K562 (cell line): Measurements from ENCODE around the gene TMPO. TPM values are rescaled to one million over a fixed set of nuclear protein-coding genes. Genes with fewer than 3 reads are reported as not detected.

Experiments used
- CBFA2T2 ChIP-seq: fragments of 450-650 bp; conservative IDR thresholded peaks from 2 replicates; pipeline ENCODE4 v1.6.1; 2017; ENCODE audit warnings: mild to moderate bottlenecking
- E2F8 ChIP-seq: fragments of 450-650 bp; IDR thresholded peaks from 2 replicates; pipeline ENCODE4 v1.7.1; 2018; ENCODE audit warnings: mild to moderate bottlenecking, low read depth; ENCODE audit not compliant: partially characterized antibody
- FOXJ3 ChIP-seq: sonication (generic); formaldehyde crosslinking; IDR thresholded peaks from 2 replicates; pipeline ENCODE4 v1.4.0; 2020; ENCODE audit warnings: mild to moderate bottlenecking, missing genetic modification reagents
- FOXK1 ChIP-seq: sonication (generic); formaldehyde crosslinking; IDR thresholded peaks from 2 replicates; pipeline ENCODE4 v1.8.0; 2022; ENCODE audit warnings: missing genetic modification reagents, mild to moderate bottlenecking, borderline replicate concordance
- GATAD2A ChIP-seq: fragments of 450-650 bp; IDR thresholded peaks from 2 replicates; pipeline ENCODE4 v1.6.1; 2017
- HEY1 ChIP-seq: fragments of 250-450 bp; sonication (Bioruptor Pico); IDR thresholded peaks from 2 replicates; pipeline ENCODE4 v1.5.0; 2020; ENCODE audit warnings: mild to moderate bottlenecking, moderate library complexity, borderline replicate concordance
- HINFP ChIP-seq: fragments of 450-650 bp; conservative IDR thresholded peaks from 2 replicates; pipeline ENCODE4 v1.6.1; 2016; ENCODE audit warnings: missing genetic modification characterization, low read depth, mild to moderate bottlenecking, control low read depth, missing compliant biosample characterization
- KAT8 ChIP-seq: fragments of 450-650 bp; IDR thresholded peaks from 2 replicates; pipeline ENCODE4 v1.6.1; 2016; ENCODE audit warnings: low read depth, mild to moderate bottlenecking
- KDM4B ChIP-seq, 2 experiments: fragments of 450-650 bp in 1 of 2; sonication (generic) in 1 of 2; IDR thresholded peaks; 2 replicates each; pipeline ENCODE4 v1.6.1; 2016 to 2017; ENCODE audit warnings: borderline replicate concordance in 2 of 2, antibody characterized with exemption in 1 of 2, low read depth in 1 of 2, mild to moderate bottlenecking in 1 of 2
- KLF6 ChIP-seq: fragments of 250-450 bp; sonication (Bioruptor Pico); IDR thresholded peaks from 2 replicates; pipeline ENCODE4 v1.4.0; 2020; ENCODE audit warnings: mild to moderate bottlenecking, moderate library complexity, borderline replicate concordance
- MAFG ChIP-seq: fragments of 450-650 bp; conservative IDR thresholded peaks from 2 replicates; pipeline ENCODE4 v1.6.1; 2016; ENCODE audit warnings: missing genetic modification characterization, missing compliant biosample characterization
- MTF1 ChIP-seq: fragments of 250-450 bp; sonication (Bioruptor Pico); IDR thresholded peaks from 2 replicates; pipeline ENCODE4 v1.9.0; 2021; ENCODE audit warnings: moderate library complexity, mild to moderate bottlenecking, inconsistent platforms, borderline replicate concordance
- NFIX ChIP-seq: fragments of 250-450 bp; sonication (Bioruptor Pico); IDR thresholded peaks from 2 replicates; pipeline ENCODE4 v1.4.0; 2020; ENCODE audit warnings: low read depth, mild to moderate bottlenecking, moderate library complexity
- RBBP5 ChIP-seq: fragments of 200-600 bp; sonication (generic); IDR thresholded peaks from 2 replicates; pipeline ENCODE4 v1.6.1; 2012; ENCODE audit warnings: borderline replicate concordance, mild to moderate bottlenecking, low read length, control low read depth, inconsistent platforms; ENCODE audit not compliant: insufficient read depth, poor library complexity, severe bottlenecking
- SMARCA4 ChIP-seq: fragments of 450-650 bp; IDR thresholded peaks from 2 replicates; pipeline ENCODE4 v1.6.1; 2016
- TAF1 ChIP-seq: IDR thresholded peaks from 2 replicates; pipeline ENCODE4 v1.6.1; 2011; ENCODE audit warnings: mild to moderate bottlenecking, low read length, moderate library complexity; ENCODE audit not compliant: insufficient read depth, control insufficient read depth, severe bottlenecking; ENCODE audit errors: extremely low read depth
- THAP7 ChIP-seq: fragments of 250-450 bp; sonication (Bioruptor Pico); IDR thresholded peaks from 2 replicates; pipeline ENCODE4 v1.5.0; 2021
- YBX1 ChIP-seq: fragments of 450-650 bp; IDR thresholded peaks from 2 replicates; pipeline ENCODE4 v1.7.1; 2016; ENCODE audit warnings: mild to moderate bottlenecking
- ZEB2 ChIP-seq: fragments of 450-650 bp; IDR thresholded peaks from 2 replicates; pipeline ENCODE4 v1.6.1; 2016
- ZNF197 ChIP-seq: fragments of 200-800 bp; sonication (Bioruptor generic); IDR thresholded peaks from 2 replicates; pipeline ENCODE4 v1.6.1; 2016; ENCODE audit warnings: low read depth, missing genetic modification characterization, missing compliant biosample characterization
- ZNF263 ChIP-seq: sonication (generic); formaldehyde crosslinking; IDR thresholded peaks from 2 replicates; pipeline ENCODE4 v1.8.0; 2022; ENCODE audit warnings: mild to moderate bottlenecking, missing genetic modification reagents, borderline replicate concordance
- ZNF551 ChIP-seq: fragments of 250-450 bp; sonication (Bioruptor Pico); IDR thresholded peaks from 2 replicates; pipeline ENCODE4 v1.5.0; 2021; ENCODE audit warnings: mild to moderate bottlenecking, moderate library complexity
- ZNF583 ChIP-seq: fragments of 250-450 bp; sonication (Bioruptor Pico); IDR thresholded peaks from 2 replicates; pipeline ENCODE4 v1.4.0; 2020
- ZNF766 ChIP-seq: fragments of 200-800 bp; sonication (Bioruptor generic); conservative IDR thresholded peaks from 2 replicates; pipeline ENCODE4 v1.6.1; 2016; ENCODE audit warnings: missing genetic modification characterization, missing compliant biosample characterization
- polyA plus RNA-seq, 8 experiments: library from polyadenylated mRNA; depleted of rRNA in 4 of 8; stranded (reverse) in 5 of 8; unstranded in 3 of 8; fragments of >200 nt; fragmentation: Nextera tagmentation in 2 of 8; fragmentation: Illumina TruSeq in 1 of 8; extraction: Ambion mirVana in 2 of 8; extraction: Trizol in 1 of 8; gene quantifications; 2 replicates each; pipeline versions ENCODE4 v1.2.1 to v1.2.3, GENCODE V29; 2011 to 2014; ENCODE audit warnings: inconsistent platforms in 1 of 8, missing spikeins in 1 of 8
- total RNA-seq, 7 experiments: library from RNA; depleted of rRNA in 6 of 7; stranded (reverse); fragments of >200 nt in 6 of 7; fragmentation: Illumina TruSeq in 2 of 7; extraction: Trizol in 2 of 7; gene quantifications; 2 replicates each; pipeline versions ENCODE4 v1.2.1 to v1.2.3, GENCODE V29; 2011 to 2021; ENCODE audit warnings: low replicate concordance in 1 of 7

The TMPO gene
- total and polyA plus RNA-seq, 9 of the 15 experiments (the other 6 are each of a cell fraction or from before 2014, with no cell fraction given), result 62.1 to 263 (median 182) TPM

- no peak for TF ChIP-seq E2F8
- no peak for TF ChIP-seq CBFA2T2
- TF ChIP-seq KAT8, result no peak
- TF ChIP-seq RBBP5, result peak; percentile 22
- no peak for TF ChIP-seq NFIX (CRISPR knock-in tag)
- TF ChIP-seq TAF1, result no peak
- no peak for TF ChIP-seq MTF1 (CRISPR knock-in tag)
- no peak for TF ChIP-seq ZNF583 (CRISPR knock-in tag)
- no peak for TF ChIP-seq FOXJ3
- no peak for TF ChIP-seq KDM4B (IDR thresholded peaks at IDR 0.05; ENCODE audit: borderline replicate concordance in 2 of 2, low read depth in 1 of 2)
- 0 out of 2 replicates have a peak, but pooled peaks have one; percentile 34 for TF ChIP-seq MAFG (tag)
- no peak for TF ChIP-seq HINFP (tag)
- TF ChIP-seq ZNF551 (CRISPR knock-in tag), result no peak
- no peak for TF ChIP-seq ZNF766 (CRISPR knock-in tag)
- TF ChIP-seq THAP7, result no peak
- TF ChIP-seq ZEB2, result no peak
- TF ChIP-seq ZNF197, result no peak
- TF ChIP-seq ZNF263 (CRISPR knock-in tag), result peak; percentile 42; the same call in 1 of the 2 replicates
- TF ChIP-seq KLF6, result no peak
- no peak for TF ChIP-seq YBX1
- TF ChIP-seq HEY1 (CRISPR knock-in tag), result no peak
- no peak for TF ChIP-seq GATAD2A
- TF ChIP-seq FOXK1 (CRISPR knock-in tag), result 0 out of 2 replicates have a peak, but pooled peaks have one; percentile 57
- TF ChIP-seq SMARCA4, result 0 out of 2 replicates have a peak, but pooled peaks have one; percentile 41
Measured at GRCh38 chr12:98594050-98594835, 78.9 kb downstream of the TMPO start (continued).
